ENCODE measurements around the gene LEAP2.
"Not testable (repeated sequence)": the region's sequence is repeated elsewhere in the genome, so short reads cannot be mapped to it uniquely, and the experiment has no call there.

Gene LEAP2

DNA sequence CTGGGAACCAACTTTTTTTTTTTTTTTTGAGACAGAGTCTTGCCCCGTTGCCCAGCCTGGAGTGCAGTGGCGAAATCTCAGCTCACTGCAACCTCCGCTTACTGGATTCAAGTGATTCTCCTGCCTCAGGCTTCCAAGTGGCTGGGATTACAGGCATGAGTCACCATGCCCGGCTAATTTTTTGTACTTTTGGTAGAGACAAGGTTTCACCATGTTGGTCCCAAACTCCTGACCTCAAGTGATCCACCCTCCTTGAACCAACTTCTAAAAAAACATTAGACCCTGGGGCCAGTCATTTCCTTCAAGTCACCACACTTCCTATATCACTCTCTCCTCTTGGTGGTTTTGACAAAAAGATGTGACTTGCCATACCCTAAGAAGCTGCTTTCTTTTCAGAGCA lies 32.2 kb upstream of the LEAP2 start:
- DNase-seq = no peak

DNA sequence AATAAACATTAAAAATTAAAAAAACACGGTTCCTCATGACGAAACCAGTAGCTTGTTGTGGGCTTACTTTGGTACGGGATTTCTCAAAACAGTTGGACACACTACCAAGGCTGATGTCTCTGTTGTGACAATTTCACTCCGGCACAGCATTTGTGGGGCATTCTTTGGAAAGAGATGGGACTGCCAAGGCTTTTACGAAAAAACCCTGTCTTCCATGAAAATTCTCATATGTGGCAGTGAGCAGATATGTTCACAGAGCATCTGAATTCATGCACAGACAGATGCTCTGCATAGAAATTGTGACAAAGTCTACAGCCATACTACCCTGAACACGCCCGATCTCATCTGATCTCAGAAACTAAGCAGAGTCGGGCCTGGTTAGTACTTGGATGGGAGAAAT lies 25.2 kb upstream of the LEAP2 start:
- DNase-seq = no peak

DNA sequence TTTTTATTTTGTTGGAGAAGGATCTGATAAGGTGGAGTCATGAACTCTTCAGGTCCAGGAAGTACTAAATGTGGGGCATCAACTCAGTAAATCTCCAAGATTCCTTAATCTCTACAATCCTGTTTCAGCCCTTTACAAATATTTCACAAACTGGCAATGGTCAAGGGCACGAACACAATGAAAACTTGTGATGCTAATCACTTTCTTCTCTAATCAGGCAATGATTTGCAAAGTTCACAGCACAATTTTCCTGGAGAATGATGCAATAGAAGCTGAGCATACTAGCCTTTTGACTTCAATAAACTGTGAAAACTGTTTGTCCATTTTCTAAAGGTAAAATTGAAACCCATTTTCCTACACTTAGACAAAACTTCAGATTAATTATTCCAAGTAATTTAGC lies 24.1 kb upstream of the LEAP2 start:
- DNase-seq = no peak

DNA sequence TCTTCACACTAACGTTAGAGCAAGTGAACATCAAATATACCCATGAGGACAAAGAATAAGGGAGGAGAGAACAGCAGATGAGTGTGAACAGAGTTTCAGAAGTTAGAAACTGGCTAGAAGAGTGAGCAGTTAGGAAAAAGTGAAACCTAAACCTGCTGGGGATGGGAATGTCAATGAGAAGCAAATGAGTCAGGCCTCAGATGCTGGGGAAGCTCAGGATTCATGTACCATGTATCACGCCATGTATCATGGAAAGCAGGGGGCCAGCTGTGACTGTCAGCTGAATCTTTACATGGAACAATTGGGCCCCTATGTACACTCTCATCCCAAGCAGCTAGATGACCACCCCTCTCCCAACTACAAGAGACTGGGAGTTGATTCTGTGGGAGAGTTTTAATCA lies 23.4 kb upstream of the LEAP2 start:
- no peak for DNase-seq

DNA sequence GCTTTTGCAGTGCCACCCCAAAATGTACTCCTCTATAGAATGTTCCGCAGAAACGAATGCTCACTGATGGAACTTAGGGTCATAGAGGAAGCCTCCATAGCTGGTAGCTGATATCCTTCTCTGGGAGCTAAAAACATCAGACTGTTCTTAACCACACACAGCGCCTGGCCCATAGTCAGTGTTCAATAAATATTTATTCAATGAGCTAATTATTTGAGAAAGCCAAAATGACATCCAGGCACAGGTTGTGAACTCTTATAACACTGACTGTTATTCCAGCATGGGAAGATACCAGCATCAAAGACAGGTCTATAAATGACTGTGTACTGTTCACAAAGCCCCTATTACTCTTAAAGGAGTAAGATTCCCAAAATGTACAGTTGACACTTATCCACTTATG lies 20.1 kb upstream of the LEAP2 start:
- DNase-seq = no peak

DNA sequence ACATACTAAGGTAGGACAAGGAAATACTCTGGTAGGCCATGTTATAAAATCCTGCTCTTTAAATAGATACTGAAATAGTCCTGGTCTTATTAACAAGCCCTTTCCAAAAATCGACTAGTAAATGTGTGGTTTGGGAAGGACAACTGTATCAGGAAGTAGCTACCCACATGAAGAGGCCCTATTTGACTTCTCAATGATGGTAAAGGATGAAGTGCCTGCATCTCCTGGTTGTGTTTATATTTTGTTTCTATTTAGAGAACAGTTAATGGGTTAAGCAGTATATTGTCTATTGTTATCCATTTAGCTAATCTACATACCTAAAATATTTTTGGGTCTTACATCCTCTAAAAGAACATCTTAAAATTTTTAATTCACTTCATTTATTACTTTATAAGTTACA lies 19.7 kb upstream of the LEAP2 start:
- DNase-seq = no peak

DNA sequence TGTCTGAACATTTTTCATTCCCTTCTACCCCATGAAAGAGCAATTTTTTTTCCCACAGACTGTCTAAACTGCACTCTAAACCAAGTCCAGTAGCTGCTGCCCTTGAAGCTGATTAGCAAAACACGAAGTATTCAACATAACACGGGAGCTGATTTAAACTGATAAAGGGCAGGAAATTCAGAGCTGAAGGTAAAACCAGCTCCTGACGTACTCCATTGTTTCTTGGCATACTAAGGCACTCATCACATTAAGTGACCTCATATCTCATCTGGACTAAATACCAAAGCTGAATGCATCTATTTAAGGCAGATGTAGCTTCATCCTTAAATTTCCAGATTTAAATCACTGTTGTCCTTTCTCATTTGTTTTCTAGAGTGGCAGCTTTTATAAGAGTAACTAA lies 19.2 kb upstream of the LEAP2 start:
- no peak for DNase-seq

DNA sequence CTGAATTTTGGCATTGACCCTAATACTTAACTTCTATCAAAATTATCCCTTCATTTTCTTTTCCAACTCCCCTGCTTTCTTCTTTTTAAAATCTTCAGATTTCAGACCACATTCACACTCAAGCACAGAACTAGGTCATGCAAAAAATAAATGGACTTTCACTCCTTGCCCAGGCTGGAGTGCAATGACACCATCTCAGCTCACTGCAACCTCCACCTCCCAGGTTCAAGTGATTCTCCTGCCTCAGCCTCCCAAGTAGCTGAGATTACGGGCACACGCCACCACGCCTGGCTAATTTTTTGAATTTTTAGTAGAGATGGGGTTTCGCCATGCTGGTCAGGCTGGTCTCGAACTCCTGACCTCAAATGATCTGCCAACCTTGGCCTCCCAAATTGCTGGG lies 18.5 kb upstream of the LEAP2 start:
- DNase-seq = not testable (repeated sequence)

DNA sequence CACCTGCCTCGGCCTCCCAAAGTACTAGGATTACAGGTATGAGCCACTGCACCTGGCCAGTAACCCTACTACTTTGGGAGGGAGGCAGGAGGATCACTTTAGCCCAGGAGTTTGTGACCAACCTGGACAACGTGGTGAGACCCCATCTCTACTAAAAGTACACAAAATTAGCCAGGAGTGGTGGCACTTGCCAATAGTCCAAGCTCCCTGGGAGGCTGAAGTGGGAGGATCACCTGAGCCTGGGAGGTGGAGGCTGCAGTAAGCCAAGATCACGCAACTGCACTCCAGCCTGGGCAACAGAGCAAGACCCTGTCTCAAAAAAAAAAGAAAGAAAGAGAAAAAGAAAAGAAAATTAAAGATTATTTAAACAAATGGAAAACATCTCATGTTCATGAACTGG lies 17.5 kb upstream of the LEAP2 start:
- DNase-seq = no peak

DNA sequence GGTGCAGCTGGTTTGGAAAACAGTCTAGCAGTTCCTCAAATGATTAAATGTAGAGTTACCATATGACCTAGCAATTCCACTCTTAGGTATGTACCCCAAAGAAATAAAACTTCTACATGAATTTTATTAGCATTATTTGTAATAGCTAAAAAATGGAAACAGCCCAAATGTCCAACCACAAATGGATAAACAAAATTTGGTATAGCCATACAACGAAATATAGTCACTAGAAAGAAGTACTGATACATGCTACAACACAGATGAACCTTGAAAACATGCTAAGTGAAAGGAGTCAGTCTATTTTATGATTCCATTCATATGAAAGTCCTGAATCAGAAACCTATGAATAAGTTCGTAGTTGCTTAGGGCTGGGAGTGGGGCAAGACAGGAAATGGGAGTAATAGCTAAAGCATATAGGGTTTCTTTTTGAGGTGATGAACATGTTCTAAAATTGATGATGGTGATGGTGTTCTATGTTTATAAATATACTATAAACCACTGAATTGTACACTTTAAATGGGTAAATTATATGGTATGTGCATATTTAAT lies 13.5 kb upstream of the LEAP2 start:
- no peak for DNase-seq

DNA sequence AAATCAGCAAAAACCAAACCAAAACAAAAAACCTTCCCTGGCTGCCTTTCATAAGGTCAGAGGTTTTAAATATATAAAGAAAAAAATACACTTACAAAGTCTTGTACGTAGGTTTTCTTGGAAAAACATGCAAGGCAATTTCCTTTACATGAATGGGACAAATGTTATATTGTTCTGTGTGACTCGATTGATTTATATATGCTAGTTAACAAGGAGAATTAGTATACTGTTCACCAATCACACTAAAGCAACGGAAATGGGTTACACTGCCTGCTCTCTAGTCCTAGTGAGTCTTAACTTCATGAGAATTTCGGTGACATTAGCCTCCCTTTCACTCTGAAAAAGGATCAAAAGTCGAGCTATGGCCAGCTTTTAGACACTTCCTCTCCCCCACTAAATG lies 12.7 kb upstream of the LEAP2 start:
- no peak for DNase-seq

DNA sequence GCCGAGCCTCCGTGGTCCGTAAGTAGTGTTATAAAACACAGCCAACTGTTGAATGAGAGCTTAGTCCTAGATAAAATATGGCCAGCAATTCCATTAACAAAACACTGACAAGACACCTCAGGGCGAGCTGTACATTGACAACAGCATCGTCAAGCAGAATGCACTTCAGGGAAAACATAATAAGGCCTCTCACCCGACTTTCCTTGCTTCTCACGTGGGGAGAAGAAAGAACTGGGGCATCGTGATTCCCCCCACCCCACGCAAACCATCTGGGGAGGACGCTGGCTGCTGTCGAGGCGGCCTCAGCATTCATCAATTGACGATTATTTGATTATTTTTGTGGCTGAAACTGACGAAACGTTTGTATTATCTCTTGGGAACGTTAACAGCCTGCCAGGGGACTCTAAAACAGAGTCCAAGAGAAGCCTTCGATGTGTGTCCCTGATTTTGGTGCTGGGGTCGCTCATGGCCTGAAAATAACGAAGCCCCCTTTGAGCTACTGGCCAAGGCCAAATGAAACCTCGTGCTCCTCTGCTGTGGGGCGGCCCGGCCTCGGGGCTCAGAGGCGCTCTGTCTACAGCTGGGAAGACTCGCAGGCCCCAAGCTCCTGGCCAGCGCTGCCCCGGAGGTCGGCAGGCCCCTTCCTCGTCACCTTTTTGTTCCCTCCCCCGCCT lies 7.7 kb upstream of the LEAP2 start:
- DNase-seq = no peak

DNA sequence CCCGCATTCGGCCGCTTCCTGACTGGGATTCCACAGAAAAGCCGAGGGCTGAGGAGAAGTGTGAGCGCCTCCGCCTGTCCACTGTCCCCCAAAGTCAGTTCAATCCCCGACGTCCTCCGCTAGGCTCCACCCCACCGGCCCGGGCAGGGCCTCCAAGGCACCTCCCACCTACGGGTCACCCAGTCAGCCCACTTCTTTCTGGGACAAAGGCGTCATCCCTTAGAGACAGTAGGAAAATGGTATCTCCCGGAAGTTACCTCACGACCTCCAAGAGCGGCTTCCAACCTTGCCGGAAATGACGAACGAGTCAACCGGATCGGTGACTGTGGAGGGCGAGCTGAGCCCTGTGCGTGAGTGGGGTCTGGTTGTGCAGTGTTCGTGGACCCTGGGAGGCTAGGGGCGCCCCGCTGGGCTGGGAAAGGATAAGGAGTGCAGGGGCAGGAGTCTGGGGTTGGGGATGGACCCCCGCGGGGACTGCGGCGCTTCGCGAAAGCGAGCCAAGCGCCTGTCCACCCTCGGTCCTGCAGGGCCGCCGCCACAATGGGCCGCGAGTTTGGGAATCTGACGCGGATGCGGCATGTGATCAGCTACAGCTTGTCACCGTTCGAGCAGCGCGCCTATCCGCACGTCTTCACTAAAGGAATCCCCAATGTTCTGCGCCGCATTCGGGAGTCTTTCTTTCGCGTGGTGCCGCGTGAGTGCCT lies 7.0 kb upstream of the LEAP2 start, which contains the start of the genes GDF9 and UQCRQ:
TSS of gene GDF9 (minus strand) at position 128 of the 704 bp plus-strand sequence. CDS start 1,936 bp downstream, outside the sequence.
TSS of gene UQCRQ (plus strand) at position 301 of the 704 bp plus-strand sequence. CDS start at position 541, 240 bp downstream.
- peak; percentile 95 for DNase-seq

DNA sequence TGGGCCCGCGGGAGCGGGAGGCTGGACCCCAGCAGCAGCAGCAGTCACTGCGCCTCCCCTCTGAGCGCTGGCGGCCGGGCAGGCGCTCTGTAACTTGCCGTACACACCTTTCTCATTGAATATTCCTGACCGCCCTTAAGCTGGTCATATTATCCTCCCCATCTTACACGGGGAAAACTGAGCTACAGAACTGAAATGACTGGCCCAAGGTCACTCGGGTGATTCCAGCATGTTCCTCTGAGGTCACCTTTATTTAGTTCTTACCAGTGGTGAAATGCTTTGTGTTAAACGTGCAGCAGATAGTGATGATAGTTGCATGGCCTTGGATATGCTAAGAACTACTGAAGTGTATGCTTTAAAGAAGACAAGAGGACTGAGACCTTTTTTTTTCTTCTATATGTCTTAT lies 6.4 kb upstream of the LEAP2 start:
- DNase-seq = no peak

DNA sequence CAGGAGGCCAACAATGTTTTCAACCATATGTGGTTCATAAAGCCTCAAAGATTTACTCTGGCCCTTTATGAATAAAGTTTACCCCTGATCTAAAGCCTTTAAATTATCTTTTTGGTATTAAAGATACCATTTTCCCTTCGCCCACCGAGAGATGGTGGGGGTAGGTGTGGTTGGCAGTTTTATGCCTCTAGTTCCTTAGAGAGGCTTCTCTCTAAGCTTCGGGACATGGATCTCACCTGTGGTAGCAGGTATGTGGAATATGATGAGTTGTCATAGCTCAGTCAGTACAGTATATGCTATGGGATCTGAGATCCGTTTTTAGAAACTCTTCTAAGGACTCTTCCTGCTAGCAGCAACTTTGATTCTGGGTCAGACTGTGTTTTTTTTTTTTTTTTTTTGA lies 4.7 kb upstream of the LEAP2 start:
- no peak for DNase-seq

DNA sequence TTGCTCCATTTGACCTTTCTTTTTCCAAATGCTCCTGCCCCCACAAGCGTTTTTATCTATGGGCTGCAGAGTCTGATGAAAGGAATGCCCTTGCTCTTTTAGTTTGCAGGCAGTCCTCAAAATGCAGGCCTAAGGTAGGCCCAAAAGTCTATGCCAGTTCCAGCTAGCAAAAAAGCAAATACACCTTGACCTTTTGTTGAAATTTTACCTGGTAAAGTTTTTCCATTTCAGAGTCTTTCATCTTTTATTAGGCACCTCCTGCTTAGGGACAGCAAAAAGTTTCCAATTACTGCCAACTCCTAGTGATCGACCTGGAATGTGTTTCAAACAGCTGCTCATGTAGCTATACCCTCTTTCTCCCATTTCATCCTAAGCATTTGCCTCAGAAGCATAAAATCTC lies 2.7 kb upstream of the LEAP2 start:
- DNase-seq = no peak

DNA sequence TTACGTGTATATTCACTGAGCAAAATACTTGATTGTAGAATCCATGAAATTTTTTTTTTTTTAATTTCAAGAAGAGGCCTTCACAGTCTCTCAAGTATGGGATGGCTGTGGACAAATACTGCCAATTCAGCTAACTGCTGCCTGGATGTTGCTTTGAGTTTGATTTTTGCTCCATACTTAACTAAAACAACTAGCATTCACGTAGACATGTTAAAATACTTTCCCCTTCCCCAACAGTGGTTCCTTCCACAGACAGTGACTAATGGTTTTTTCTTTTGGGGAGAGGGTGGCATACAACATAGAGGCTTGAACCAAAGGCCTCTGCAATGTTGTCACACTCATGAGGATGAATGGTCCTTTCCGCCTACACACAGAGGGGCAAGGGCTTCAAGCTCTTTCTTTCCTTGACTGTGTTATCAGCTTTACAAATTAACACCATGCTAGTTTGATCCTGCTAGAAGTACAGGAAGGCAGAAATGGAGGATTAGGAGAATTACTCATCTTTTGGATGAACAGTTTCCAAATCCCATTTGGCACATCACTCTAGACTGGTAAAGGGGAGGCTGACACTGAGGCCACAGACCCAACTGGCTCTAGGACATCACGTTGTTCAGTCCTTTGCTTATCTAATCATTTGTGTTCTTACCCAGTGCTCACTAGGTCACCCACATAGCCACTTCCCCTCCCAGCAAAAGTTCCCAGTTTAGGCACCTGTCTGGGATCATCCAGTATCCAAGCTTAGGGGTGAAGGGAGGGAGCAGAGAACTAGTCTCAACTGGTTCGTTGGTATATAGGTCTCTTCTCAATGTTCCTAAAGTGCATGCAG lies 1.8 kb upstream of the LEAP2 start:
- DNase-seq = no peak

DNA sequence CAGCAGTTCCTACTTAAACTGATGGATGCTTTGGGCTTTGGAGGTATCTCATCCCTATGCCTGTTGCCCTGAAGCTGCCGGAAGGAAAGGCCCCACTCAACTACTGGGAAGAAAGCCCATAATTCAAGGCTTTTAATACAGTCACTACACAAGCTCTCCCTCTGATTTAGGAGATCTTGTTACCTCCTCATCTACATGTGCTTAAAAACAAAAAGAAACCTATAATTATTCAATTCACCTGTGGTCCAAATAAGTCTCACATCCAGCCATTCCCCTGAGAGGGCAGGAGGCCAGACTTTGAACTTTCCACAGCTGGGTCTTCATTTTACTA lies 715 bp upstream of the LEAP2 start:
- no peak for DNase-seq

DNA sequence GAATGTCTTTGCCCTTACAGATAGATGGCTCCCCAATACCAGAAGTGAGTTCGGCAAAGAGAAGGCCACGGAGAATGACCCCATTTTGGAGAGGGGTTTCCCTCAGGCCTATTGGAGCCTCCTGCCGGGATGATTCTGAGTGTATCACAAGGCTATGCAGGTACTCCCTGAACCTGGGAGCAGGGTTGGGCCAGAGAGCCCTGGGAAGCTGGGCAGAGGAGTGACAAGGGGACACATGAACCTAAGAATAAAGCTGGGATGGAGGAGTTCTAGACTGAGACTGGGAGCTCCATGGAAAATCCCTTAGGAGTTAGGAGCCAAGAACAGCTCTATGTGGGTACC lies 433 bp downstream of the LEAP2 start:
- DNase-seq = no peak

DNA sequence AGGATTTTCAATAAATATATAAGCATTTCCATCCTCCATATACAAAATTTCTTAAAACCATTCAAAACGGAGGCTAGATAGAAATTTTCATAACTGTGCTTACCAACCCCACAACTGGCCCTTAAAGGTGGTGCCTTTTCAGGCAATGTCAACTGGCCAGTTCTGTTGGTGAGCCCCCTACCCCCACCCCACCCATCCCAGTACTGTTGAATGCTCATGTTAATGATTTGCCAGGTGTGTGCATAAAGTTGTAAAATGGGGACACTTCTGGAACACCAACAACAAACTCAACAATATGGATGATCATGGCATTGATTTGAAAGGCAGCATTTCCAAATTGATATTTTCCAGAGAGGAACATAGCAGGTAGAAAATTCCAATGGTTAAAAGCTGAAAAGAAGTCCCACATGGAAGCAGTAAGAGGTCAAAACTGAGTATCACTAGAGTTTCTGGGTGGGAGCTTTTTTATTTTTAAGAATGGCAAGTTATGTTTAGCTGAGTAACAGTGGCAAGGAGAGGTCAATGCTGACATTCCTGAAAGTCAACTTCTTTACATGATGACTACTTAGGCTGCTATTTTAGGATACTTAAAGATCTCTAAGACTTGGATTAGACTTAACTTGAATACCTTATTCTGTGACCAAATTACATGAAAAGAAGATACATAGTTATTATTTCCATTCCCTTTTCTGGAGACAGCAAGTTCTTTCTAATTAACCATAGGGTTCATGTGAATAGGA lies 2.7 kb downstream of the LEAP2 start:
- no peak for DNase-seq

DNA sequence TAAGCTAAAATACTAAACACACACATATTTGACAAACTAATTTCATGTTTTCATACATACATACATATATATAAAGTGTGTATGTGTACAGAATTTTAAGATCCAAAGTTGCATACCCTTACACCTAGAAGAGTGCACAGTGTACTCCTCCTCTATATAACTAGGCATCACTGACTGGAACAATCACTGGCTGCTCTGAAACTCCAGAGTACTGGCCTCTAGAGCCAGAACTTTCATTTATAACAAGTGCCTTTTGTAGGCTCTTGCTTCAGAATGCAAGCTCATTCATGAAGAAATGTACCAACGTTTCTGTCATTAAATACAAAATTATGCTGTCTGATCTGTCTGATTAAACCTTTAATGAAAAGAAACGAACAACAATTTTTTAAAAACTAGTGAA lies 4.0 kb downstream of the LEAP2 start:
- no peak for DNase-seq

DNA sequence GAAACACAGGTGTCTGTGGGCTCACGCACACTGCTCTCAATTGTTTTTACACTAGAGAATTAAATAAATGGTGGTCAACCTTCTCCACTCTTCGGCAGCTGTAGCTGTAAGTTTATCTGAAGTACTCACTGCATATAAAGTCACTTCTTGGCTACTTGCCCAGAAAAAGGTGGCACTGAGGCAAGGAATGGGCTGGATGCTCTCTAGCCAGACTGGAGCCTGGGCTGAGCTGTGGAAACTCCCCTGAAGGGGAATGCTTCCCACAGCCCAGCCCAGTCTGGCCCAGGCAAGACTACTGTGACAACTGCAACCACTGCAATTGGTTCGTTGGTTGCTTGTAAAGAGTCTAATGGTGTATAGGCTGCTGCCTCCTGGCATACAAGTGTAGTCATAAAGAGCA lies 4.5 kb downstream of the LEAP2 start:
- no peak for DNase-seq

DNA sequence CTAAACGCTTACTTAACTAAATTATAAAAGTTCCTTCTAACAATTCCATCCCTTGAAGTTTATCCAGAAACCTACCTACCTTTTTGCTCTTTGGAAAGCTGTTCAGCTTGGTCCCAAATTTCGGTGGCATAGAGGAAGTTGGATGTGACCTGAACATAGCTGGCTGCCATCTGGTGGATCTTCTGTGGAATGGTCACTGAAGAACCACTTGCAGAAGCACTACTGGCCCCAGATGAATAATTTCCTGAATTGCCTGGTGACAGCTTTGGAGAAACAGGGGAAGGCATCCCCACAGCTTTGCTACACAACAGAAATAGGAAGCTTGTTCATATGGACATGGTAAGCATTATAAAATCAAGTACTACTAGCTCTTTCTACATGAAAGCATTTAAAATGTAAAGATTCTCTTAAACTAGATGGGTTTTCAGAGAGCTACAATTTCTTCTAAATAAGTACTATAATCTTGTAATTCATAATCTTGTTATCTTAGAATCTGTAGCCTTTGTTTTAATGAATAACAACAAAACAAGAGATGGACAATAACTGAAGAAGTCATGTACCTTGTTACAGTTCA lies 9.9 kb downstream of the LEAP2 start:
- peak; percentile 20 for DNase-seq
